HG02623 (cell line): Measurements from ENCODE around the gene C11orf87.

ENCODE experiments used
- ATAC-seq: cut with Tn5 transposase; IDR thresholded peaks from one replicate; pipeline ENCODE4 v1.9.1; 2021; ENCODE audit warnings: moderate library complexity; ENCODE audit not compliant: unreplicated experiment

Gene C11orf87

DNA sequence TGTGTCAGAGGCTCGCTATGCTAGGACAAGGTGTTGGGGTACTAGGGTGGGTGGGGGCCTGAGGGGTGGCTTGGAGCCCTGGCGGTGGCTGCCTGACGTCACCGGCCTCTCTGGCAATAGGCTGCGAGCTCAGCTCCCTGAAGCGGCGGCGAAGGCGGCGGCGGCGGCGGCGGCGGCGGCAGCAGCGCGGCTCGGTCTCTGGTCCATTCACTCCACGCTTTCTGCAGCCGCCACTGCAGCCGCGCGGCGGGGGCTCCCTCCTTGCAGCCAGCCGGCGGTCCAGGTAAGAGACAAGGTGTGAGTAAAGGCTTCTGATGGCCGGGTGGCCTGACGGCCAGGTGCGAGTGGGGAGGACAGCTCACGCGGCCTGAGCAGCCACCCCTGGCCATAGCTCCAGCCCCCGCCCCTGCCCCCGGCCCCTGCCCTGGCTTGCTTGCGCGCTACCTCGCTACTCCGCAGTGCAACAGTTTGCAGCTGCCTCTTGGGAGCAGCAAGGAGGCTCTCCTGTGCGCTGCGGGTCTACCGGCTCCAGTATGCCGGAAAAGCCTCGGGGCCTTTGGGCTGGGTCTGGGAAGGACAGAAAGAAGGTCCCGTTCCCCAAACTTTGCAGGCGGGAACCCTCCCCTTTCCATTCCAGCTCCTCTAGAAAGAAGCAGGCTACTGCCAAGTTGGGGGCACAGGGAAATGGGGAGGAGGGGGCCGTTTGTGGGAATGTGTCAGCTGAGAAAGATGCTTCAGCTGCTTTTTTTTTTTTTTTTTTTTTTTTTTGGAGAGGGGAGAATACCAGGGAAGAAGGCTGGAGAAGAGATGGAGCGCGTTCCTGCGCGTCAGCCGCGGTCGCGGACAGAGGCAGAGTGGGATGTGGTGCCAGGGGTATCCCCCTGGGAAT is at the start of gene C11orf87:
Gene C11orf87, plus strand, starts transcription at position 210 of the 889 bp plus-strand sequence. CDS start 1,444 bp downstream, outside the sequence.
- ATAC-seq: no peak

DNA sequence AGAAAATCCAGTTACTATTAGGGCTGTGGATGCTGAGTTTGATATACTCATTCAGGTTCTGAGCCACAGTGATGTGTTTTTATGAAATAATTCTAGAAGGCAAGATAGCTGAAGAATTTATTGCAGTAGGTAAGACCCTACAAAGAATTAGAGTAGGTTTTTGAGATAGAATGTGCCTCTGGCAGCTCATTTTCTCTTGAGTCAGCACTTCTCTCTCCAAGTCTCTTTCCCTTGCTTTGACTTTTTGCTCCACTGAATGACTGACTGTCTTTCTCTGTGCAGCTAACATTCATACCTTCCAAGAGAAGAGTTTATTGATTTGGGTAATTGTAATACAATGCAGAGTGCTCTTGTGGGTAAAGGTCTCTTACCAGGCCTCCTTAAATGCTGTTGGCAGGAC is 48.0 kb upstream of the C11orf87 start:
- ATAC-seq: no peak

DNA sequence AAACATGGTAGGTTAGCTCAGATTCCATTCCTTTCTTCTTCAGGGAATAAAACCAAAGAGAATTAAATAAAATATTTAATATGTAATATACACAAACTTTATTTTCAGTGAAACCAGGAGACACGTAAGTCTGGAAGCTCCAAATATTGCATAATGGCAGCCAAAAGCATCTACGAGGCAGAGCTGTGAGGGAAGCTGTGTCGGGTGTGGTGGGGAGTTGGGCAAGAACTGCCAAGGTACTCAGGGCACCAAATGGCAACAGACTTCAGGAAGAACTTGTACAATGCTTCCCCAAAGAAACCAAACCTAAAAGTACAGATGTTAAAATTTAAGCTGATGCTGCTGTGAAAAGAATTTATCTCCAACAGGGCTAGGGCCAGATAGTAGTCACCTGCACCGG is 47.5 kb upstream of the C11orf87 start:
- no peak for ATAC-seq

DNA sequence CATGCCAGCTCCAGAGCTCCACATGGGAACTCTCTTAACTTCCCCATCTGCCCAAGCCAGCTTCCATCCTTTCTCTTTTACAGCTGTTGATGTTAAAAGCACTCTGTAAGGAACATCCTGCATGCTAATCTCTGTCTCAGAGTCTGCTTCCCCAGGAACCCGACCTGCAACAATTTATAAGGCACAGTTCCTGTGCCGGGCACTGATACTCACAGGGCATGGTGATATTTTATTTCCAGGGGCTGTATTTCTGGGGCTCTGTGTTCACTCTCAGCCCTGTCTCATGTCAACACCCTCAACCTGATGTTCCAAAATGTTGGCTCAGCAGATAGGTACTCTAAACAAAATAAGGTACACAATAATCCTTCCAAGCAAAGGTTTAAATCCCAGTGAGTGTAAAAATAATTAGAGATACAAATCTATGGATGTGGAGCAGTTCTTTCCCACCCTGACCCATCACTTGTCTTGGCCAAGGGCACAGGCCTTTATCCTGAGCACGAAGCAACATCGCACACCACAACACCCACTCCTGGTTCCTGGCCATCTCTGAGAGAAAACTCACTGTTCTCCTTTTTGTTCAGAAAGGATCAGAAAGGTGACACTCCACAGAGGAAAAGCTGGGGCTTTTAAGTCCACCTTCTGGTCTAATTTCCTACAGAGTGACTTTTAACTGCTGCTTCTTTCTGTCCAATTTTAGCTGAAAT is 44.8 kb upstream of the C11orf87 start:
- no peak for ATAC-seq

DNA sequence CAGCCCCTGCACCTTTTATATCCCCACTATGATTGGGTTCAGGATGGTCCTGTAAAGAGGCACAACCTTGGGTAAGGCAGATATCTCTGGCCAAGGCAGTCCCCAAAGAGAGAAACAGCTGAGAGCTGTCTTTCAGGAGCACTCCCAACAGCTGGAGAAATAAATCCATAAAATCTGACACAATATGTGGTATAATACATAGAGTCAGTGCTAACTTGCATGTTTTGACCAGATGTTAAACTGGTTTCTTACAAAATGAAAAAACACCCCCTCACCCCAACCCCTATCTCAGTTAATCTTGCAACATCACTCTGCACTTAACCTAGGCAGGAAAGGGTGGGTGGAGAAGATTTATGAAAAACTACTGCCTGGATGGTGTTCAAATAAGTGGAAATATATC is 44.0 kb upstream of the C11orf87 start:
- ATAC-seq: no peak

DNA sequence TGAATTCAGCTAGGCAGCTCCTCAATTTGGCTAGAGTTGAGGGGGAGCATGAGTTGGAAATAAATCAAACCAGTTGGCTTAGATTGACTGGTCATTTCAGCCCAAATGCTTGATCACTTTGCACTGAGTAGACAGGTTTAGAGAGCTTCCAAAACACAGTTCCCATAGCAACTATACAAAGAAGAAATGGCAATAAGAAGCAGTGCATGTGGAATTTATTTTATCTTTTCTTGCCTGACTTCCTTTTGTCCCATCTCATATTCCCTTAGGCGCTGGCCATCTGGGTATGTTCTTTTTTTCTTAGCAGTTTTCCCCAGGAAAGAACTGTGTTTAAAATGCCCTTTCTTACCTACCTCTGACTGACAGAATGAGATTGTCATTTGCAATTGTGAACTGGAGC is 38.7 kb upstream of the C11orf87 start:
- no peak for ATAC-seq

DNA sequence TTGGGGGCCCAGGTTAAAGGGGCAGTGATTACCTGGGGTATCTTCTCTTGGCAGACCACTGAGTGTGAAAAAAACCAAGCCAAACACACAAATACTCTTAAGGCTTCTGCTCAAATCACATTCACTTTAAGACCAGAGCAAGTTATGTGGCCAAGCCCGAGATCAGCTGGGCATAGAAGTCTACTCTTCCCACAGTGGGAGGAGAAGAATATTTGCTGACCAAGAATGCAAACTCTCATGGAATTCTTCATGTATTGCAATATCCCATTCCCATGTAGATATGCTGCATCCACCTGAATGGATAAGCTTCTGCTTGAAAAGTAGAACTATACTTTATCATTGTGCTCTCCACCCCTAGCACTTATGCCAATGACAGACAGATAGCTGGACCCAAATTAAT is 37.1 kb upstream of the C11orf87 start:
- no peak for ATAC-seq

DNA sequence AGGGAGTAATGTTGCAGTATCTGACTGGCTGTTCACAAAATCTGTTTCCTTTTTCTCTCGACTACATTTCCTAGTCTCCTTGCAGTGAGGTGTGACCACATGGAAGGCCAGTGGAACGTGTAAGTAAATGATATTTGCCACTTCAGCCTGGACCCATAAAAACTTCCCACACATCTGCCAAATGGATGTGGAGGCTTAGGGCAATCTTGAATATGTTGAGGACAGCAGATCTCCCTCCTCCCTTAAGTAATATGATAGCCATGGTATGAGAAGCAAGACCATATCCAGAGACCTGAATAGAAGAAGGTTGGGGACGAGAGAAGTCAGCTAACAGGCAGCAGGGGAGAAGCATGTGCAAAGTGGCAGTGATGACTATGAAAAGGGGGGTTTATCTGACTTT is 33.0 kb upstream of the C11orf87 start:
- ATAC-seq: no peak

DNA sequence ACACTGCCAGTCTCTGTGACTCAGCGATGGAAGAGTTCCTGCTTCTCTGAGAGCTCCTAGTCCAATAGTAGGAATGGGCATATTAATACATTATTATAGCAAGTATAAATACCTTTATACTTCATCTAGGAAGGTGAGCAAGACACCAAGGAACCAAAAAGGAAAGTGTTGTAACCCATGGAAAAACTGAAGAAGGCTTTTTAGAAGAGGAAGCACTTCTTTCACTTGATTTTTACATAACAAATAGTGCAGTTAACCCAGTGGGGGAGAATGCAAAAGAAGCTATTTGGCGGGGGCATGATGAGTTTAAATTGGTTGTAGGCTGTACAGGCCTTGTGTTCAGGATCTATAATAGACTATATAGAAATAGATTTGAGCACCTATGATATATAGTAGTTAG is 31.2 kb upstream of the C11orf87 start:
- ATAC-seq: no peak

DNA sequence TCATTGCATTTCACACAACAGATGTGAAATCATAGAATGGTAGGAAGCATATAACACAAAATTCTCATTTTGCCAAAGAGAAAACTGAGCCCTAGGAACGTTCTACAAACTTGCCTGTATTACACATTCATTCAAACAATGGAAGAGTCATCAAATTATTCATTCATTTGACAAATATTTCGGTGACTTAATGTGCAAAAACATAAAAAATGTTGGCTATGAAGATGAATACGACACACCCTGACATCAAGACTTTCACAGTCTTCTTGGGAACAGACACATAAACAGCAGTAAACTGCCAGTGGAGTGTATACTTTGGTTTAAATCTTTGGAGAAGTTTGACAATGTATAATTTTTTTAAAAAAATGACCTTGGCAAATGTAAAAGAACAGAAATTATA is 20.4 kb upstream of the C11orf87 start:
- no peak for ATAC-seq

DNA sequence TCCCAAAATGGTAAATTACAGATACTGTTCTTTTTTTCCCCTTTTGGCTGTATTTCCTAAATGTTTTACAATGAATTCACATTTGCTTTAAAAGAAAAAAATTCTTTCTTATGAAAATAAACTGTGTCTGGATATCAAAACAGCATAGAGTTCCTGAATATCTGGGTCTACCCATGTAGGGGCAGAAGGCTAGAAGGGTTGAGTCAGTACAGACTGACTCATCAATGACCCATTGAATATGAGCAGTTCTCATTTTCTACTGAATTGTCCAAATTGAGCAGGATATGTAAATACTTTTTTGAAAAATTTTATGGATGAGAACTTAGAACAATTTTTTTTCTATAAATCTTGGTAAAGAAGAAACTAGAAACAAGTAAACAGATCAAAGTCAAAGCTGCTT is 16.3 kb upstream of the C11orf87 start:
- no peak for ATAC-seq

DNA sequence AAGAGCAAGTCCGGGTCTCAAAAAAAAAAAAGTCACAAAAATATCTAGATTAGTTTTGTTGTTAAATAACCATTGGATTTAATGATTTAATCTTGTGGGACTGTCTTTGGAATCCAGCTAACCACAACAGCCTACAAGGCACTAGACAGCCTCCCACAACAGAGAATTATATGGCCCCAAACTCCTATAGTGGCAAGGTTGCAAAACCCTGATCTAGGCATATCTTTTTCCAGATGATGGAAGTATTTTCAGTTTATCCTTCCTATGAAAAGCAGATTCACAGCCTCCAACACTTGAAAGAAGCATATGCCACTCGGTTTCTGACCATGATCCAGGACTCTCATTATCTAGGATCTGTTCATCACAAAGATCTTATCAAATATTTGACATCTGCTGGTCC is 5.4 kb upstream of the C11orf87 start:
- no peak for ATAC-seq

DNA sequence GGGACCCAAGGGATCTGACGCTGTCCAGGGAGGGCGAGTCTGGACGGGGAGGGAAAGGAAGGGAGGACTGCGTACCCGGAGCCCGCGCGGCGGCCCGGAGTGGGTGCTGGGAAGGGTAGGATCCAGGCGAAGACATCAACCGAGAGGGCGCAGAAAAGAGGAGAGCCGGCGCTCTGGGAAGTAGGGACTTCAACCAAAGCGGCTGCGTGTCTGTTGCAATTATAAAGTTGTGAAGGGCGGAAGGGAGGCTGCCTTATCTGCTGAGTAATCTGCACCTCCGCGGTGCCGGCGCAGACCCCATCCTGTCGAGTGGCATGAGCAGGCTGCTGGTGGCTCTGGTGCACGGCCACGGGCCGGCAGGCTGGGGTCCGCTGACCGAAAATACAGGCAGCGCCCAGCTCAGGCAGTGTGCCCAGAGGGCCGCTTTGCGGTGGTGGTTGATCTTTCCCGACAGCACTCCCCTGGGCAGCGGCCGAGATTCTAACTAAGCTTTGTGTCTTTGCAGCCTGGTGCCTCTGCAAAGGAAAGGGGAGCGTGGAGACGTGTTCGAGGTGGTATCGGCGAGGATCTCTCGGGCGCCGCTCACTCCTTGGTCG is 978 bp downstream of the C11orf87 start:
- ATAC-seq: no peak

DNA sequence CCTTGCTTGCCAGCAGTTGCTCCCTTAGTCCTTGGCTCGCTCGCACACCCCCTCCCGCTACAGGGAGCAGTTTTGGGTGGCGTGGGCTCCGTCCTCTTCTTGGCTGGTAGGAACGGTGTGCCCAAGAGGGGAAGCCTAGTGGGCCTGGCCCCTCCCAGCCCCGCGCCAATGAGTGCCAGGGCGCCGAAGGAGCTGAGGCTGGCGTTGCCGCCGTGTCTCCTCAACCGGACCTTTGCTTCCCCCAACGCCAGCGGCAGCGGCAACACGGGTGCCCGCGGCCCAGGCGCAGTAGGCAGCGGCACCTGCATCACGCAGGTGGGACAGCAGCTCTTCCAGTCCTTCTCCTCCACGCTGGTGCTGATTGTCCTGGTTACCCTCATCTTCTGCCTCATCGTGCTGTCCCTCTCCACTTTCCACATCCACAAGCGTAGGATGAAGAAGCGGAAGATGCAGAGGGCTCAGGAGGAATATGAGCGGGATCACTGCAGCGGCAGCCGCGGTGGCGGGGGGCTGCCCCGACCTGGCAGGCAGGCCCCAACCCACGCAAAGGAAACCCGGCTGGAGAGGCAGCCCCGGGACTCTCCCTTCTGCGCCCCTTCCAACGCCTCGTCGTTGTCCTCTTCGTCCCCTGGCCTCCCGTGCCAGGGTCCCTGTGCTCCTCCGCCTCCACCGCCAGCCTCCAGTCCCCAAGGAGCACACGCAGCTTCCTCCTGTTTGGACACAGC is 1.6 kb downstream of the C11orf87 start:
- ATAC-seq: no peak

DNA sequence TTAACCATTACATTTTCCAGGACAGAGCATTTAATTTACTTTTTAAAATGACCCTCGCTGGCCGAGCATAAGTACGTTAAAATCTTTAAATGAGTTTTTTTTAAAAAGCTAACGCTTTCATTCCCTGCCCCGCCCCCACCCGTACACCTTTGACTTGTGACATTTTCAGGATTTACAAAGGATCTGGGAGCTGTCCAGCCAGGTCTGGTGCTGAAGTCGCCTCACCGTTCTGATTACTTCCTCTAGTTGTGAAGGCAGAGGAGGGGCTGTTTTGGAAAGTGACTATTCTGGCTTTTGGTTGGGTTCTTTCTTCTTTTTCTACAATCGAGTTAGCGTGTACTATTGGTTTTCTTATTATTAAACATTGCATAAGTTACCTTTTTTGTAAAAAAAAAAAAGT is 2.9 kb downstream of the C11orf87 start:
- no peak for ATAC-seq

DNA sequence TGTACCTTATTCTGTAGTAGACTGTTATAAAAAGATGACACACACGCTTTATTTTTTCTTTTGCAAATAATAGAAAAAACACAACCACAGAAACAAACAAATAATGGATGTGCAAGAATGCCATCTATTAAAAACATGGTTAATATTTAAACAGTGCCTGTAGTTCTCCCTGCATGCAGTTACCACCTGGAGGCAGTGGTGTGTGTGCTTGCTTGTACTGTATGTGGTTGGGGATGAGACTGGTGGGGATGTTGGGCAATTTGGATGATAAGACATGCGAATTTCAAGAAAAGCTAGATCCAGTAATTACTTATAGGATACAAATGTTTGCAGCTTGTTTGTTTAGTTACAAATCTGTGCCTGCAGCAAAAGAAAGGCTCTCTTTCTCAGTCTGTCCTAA is 3.6 kb downstream of the C11orf87 start:
- no peak for ATAC-seq

DNA sequence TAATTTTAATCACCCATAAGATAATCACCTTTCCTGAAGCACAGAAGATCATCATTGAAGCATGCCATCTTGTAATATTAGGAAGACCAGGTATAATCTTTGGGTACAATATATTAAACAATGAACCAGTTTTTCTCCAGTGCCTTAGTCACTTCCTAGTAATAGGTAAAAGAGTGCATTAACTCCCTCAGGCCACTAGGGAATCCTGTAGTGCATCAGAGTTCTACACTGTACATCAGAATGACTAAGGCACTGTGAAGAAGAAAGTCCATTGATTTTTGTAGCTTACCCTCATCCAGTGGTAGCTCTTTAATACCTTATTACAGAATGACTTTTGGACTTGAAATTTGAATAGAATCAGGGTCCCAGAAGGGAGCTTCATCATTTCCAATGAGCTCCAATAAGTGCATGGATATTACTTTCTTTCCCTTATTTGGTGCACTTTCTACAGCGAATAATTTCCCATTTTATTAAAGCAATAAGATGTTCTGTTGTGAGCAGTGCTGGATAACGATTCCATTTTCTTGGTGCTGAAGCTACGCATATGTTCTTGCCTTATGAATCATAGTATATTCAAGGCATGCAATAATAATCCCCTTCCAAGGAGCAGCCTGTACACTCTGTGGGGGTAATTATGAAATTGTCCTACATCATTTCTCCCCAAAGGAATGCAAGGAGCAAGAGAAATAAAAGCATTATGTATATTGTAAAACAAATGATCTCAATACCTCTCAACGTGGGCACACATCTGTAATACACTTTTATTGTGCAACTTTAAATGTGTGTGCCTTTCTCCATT is 4.7 kb downstream of the C11orf87 start:
- no peak for ATAC-seq

DNA sequence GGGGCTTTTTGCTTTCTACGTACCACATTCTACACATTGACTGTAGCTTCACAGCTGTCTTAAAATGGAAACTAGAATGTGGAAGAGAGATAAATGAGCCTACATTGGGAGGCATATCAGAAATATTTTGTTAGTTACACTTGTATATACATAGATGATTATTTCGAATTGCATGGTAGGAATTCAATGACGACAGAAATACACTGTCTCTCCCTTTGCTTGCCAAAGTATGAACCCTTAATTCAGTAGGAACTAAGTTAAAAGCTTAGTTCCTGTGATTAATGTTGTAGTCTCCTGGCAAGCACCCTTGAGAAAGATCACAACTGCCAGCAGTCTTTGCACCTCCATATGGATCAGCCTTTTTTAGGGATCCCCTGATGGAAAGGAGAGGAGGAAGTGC is 10.1 kb downstream of the C11orf87 start:
- no peak for ATAC-seq

DNA sequence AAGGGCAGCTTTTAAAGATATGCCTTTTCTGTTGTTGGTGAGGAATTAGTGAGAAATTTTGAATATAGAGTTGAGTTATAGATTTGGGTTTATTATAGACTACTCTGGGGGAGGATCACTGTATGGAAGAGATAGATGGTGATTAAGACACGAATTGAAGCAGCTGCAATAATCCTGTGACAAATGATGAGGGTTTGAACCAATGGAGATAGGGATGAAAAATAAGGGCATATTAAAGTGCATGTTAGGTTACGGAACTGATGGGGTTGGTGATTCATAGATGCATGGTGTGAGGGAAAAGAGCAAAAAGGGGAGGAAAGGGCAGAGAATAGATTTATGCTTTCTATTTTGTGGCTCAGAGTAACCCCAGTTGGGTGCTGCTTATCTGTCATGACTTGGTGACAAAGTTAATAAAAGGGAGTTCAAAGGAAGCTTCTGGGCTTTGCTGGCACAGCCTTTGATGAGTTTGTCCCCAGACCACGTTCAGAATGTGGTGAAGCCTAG is 11.8 kb downstream of the C11orf87 start:
- ATAC-seq: no peak

DNA sequence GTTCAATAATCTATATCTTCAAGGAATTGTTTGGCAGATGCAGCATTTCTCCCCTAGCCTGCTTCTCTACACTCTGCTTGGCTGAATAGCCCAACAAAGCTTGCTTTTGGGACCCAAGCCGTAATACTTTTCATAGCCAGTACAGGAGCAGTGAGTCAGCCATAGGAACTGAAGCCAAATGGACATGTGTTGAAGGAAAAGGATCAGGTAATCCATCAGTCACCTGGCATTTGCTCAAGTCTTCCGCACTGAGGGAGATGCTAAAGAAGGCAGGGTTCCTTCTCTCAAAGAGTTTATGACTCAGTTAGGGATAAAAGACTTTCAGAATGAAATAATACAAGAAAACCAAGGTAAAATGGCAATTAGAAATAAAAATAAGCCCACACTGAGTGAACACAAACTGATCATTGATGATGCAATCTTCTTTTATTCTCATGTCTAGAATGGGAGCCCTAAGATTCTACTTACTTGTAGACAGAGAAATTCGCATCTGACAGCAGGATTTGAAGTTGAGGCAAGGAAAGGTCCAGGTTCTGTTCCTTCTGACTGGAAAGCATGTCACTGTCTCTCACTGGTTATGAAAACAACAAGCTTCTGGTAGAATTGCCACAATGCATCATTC is 13.2 kb downstream of the C11orf87 start:
- no peak for ATAC-seq
